Calu3 (cell line): ENCODE results near the gene BRSK2. TPM values are rescaled to one million over a fixed set of nuclear protein-coding genes. Genes with fewer than 3 reads are reported as not detected.

ENCODE experiments used
- BruUV-seq: library from RNA; stranded (reverse); fragments of 400-500 nt; replicated peaks from 2 replicates; lab custom pipeline; 2021; lab: Mats Ljungman, UMichigan
- CTCF ChIA-PET: fragments of 300-600 bp; sonication (Branson Sonifier 250); formaldehyde crosslinking; loops from one replicate; lab custom pipeline; 2022; ENCODE audit warnings: antibody characterized with exemption; lab: Charles Lee
- DNase-seq: peaks from one replicate; pipeline ENCODE4 v3.0.0; 2022
- H3K27ac Mint-ChIP-seq: one replicate; pipeline ENCODE4 v1.8.0; 2022; ENCODE audit warnings: mixed read lengths; ENCODE audit not compliant: unreplicated experiment
- H3K27me3 Mint-ChIP-seq: one replicate; pipeline ENCODE4 v1.8.0; 2022; ENCODE audit warnings: mixed read lengths; ENCODE audit not compliant: unreplicated experiment
- H3K36me3 Mint-ChIP-seq: one replicate; pipeline ENCODE4 v1.8.0; 2022; ENCODE audit warnings: mild to moderate bottlenecking, moderate library complexity, mixed read lengths; ENCODE audit not compliant: insufficient read depth, unreplicated experiment
- H3K4me1 Mint-ChIP-seq: one replicate; pipeline ENCODE4 v1.8.0; 2022; ENCODE audit warnings: mild to moderate bottlenecking, low read depth, mixed read lengths; ENCODE audit not compliant: unreplicated experiment
- H3K4me3 Mint-ChIP-seq: one replicate; pipeline ENCODE4 v1.8.0; 2022; ENCODE audit warnings: mild to moderate bottlenecking, low read depth, moderate library complexity, mixed read lengths; ENCODE audit not compliant: unreplicated experiment
- H3K9me3 Mint-ChIP-seq: one replicate; pipeline ENCODE4 v1.8.0; 2022; ENCODE audit warnings: low read depth, mixed read lengths; ENCODE audit not compliant: unreplicated experiment
- CTCF ChIP-seq: fragments of 200-600 bp; IDR thresholded peaks from one replicate; pipeline ENCODE4 v1.8.0; 2022; ENCODE audit warnings: antibody characterized with exemption; ENCODE audit not compliant: unreplicated experiment
- intact Hi-C: fragments of 100-400 bp; cut with micrococcal nuclease; formaldehyde crosslinking; loops from one replicate; pipeline ENCODE4 v1.10.0; 2022; ENCODE audit not compliant: unreplicated experiment
- total RNA-seq: library from RNA; stranded (reverse); gene quantifications from 2 replicates; pipeline ENCODE4 v1.2.3, GENCODE V29; 2022

The BRSK2 gene
- total RNA-seq, 1 experiment from 2014 or later: 2.6 TPM

- BruUV-seq: no TSS peak
- CTCF ChIA-PET: no interaction called here
- Mint-ChIP-seq H3K27ac (no peak overlapping the region), H3K36me3 (peaks cover 11% of the 10 kb centered on the region), H3K27me3 (no peaks in the 10 kb centered on the region), H3K4me1 (peaks cover 16% of the 10 kb centered on the region), H3K9me3 (no peaks in the 10 kb centered on the region), H3K4me3 (no peak overlapping the region)
- no peak for DNase-seq
- TF ChIP-seq CTCF: no peak
- intact Hi-C loops: no loop called here
Observed at GRCh38 chr11:1487851-1488574, 98.3 kb downstream of the BRSK2 start.

GRCh38 chr11:1488575-1489180 is 98.9 kb downstream of the BRSK2 start:
- Mint-ChIP-seq H3K4me3 (no peak overlapping the region), H3K27me3 (no peaks in the 10 kb centered on the region), H3K4me1 (peaks cover 20% of the 10 kb centered on the region), H3K36me3 (peaks cover 11% of the 10 kb centered on the region), H3K9me3 (no peaks in the 10 kb centered on the region), H3K27ac (no peak overlapping the region)
- BruUV-seq: no TSS peak
- TF ChIP-seq CTCF: no peak
- intact Hi-C loops: no loop called here
- CTCF ChIA-PET: no interaction called here
- DNase-seq: no peak

- no peak overlapping the region for H3K27ac Mint-ChIP-seq
- no peak for DNase-seq
- TF ChIP-seq CTCF: no peak
- no peaks in the 10 kb centered on the region for H3K9me3 Mint-ChIP-seq
- BruUV-seq: no TSS peak
- H3K4me1 Mint-ChIP-seq: peaks cover 16% of the 10 kb centered on the region
- H3K27me3 Mint-ChIP-seq: no peaks in the 10 kb centered on the region
- no peak overlapping the region for H3K4me3 Mint-ChIP-seq
- H3K36me3 Mint-ChIP-seq: peaks cover 5% of the 10 kb centered on the region
- CTCF ChIA-PET: no interaction called here
- intact Hi-C loops: no loop called here
Observed at GRCh38 chr11:1490651-1491050, 100.9 kb downstream of the BRSK2 start.

- no peaks in the 10 kb centered on the region for H3K9me3 Mint-ChIP-seq
- H3K4me3 Mint-ChIP-seq: no peak overlapping the region
- peaks cover 15% of the 10 kb centered on the region for H3K4me1 Mint-ChIP-seq
- CTCF ChIA-PET: no interaction called here
- DNase-seq: no peak
- no peak for TF ChIP-seq CTCF
- intact Hi-C loops: no loop called here
- no peaks in the 10 kb centered on the region for H3K27me3 Mint-ChIP-seq
- H3K27ac Mint-ChIP-seq: no peak overlapping the region
- peaks cover 5% of the 10 kb centered on the region for H3K36me3 Mint-ChIP-seq
- no TSS peak for BruUV-seq
Observed at GRCh38 chr11:1491379-1491778, 101.6 kb downstream of the BRSK2 start.
